CD4-positive, alpha-beta T cell treated with Interleukin-15 for 4 hours (primary cell): ENCODE data around the gene TEX55.
"Not testable (repeated sequence)": the region's sequence is repeated elsewhere in the genome, so short reads cannot be mapped to it uniquely, and the experiment has no call there.

Experiments used
- DNase-seq: peaks from one replicate; pipeline ENCODE4 v3.0.0-alpha.2; 2020; ENCODE audit warnings: low spot score

TEX55 gene

DNA sequence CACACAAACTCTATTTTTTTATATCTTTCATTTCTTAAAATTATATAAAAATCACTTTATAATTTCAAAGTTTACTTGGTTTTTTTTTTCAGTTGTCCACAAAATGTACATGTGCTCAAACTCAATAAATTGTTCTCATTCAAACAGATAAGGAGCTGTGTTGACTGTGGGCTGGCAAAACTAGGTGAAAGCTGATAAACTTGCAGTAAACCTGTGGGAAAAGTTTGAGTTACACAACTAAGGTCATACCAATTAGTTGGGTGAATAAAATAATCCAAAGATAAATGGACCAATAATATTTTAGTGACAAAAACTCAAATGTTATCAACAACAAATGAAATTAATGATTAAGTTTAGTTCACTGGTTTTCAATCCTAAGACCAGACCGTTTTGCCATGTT is 14.8 kb downstream of the TEX55 start:
- no peak for DNase-seq

DNA sequence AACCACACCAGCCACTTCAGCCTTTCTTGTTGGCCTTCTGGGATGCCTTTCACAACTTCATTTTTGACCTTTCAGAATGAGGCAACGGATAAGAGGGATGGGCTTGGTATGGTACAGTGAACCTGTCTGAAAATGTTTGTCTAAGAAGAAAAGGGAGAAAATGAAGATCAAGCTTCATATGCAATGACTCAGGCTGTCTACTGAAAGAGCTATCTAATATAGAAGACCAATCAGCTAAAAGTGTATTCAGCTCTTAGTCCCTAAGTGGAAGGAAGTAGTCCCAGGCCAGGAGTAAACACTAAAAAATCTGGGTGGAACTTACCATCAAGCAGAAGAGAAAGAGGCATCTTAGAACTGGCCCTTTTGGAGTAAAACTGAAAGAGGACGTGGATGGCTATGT is 15.3 kb downstream of the TEX55 start:
- no peak for DNase-seq

DNA sequence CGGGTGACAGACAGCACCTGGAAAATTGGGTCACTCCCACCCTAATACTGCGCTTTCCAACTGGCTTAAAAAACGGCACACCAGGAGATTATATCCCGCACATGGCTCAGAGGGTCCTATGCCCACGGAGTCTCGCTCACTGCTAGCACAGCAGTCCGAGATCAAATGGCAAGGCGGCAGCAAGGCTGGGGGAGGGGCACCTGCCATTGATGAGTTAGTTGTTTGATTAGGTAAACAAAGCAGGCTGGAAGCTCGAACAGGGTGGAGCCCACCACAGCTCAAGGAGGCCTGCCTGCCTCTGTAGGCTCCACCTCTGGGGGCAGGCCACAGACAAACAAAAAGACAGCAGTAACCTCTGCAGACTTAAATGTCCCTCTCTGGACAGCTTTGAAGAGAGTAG is 18.8 kb downstream of the TEX55 start:
- DNase-seq, result not testable (repeated sequence)

GRCh38 chr3:119170821-119171220 is 24.9 kb downstream of the TEX55 start:
- DNase-seq, result no peak

DNA sequence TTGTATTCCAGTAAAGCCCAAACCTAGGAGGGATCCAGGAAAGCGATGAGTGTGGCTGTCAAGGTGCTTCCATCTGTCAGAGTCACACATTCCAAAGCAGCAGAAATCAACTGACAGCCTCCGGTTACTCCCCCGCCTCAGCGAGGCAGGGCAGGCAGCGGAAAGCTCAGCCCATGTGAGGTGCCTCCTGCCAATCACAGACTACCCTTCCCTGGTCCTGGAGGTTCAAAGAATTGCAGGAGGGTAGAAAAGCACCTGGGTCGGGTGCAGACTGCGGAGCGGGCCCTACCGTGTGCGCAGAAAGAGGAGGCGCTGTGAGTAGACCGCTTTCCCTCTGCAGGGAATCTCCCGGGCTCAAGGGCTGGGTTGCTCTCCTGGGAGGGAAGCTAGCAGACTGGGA is 27.4 kb downstream of the TEX55 start, which contains the start of gene UPK1B:
Gene UPK1B (plus strand): TSS at position 274 of the 400 bp plus-strand sequence. CDS start 13,144 bp downstream, outside the sequence.
- no peak for DNase-seq

DNA sequence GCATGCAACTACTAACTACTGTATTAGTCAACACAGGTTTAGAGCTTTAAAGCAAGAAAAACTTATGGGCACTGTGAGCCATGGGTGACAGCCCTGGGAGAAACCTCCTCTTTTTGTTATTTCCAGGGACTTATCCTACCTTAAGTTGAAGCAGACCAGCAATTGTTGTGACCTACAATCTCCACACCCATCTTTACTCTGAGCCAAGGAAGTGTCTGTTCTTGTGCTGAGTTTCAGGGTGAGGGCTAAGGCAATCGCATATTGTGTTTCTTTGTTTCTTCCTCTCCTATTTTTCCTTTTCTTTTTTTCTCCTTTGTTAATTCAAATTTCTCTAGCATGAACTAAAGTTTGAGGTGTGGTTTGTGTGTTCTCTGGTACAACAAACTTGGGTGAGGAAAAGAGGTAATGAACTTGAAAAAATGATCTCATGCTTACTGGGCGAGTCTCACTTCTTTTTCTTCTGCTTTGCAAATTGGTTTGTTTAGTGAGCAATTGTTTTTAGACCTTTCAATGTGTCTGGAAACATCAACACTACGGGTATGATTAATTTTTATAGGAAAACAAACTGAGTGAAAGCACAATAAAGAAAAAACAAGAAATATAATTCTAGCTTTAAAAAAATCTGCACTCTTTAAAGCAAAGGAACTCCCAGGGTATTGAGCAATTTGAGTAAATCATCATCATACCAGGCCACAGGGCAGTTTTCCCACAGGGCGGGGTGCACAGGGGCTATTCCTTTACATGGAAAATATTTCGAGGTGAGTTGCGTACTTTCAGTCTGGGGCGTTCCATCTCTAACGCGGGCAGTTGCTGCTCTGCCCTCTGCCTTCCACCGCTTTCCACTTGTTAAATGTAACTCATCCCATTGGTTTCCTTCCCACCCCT is 30.1 kb downstream of the TEX55 start:
- no peak for DNase-seq

DNA sequence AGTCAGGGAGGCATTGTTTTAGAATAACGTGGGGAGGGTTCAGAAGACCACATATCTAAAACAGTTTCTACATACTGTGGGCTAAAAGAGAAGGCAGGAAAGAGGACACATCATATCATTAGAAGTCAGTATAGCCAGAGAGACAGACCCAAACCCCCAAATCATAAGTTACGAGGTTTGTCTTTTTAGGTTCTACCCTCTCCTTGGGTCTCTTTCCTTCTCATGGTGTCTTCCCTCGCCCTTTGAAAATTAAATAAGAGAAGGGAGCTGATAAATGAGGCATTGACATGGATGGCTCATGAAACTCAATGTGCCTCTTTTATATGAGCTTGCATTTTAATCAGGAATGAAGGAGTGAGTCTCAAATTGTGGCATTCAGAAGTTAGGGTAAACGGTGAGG is 30.8 kb downstream of the TEX55 start:
- DNase-seq, result no peak

- no peak for DNase-seq
Observed at GRCh38 chr3:119177321-119177720, 31.4 kb downstream of the TEX55 start.

DNA sequence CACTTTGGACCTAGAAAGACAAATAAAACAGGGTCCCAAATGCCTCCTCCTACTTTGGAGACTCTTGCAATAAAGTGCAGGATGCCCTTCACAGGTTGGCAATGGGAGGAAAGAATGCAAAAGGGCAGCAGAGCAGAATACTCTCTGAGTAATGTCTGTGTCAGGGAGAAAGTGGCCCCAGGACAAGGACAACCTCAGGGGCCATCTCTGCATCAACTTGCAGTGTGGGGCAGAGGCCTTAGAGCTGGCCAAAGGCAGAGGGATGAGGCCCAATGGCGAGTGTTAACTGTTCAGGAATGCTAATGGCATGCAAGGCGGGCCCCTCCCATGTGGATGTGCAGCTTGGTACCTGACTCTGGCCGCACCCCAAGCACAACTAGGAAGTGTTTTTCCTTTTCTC is 35.8 kb downstream of the TEX55 start:
- no peak for DNase-seq

DNA sequence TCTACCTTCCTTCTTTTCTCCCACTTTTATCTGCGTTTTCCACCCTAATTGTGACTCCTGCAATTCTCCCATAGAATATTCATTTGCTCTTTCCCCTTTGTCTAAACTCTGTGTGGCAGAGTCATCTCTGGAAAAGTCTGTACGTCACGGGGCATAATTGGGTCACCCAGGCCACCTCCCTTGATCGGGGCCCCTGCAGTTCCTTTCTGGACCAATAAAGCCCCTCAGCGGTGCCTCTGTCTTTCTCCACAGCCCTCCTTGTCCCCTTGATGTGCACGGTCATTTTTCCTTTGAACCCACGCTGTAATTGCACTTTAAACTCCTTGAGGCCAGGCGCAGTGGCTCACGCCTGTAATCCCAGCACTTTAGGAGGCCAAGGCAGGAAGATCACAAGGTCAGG is 38.1 kb downstream of the TEX55 start:
- DNase-seq, result no peak

GRCh38 chr3:119184796-119185570 is 39.0 kb downstream of the TEX55 start:
- no peak for DNase-seq

- DNase-seq, result no peak
Observed at GRCh38 chr3:119187266-119187665, 41.3 kb downstream of the TEX55 start.

GRCh38 chr3:119191800-119192199 is 45.8 kb downstream of the TEX55 start:
- no peak for DNase-seq

DNA sequence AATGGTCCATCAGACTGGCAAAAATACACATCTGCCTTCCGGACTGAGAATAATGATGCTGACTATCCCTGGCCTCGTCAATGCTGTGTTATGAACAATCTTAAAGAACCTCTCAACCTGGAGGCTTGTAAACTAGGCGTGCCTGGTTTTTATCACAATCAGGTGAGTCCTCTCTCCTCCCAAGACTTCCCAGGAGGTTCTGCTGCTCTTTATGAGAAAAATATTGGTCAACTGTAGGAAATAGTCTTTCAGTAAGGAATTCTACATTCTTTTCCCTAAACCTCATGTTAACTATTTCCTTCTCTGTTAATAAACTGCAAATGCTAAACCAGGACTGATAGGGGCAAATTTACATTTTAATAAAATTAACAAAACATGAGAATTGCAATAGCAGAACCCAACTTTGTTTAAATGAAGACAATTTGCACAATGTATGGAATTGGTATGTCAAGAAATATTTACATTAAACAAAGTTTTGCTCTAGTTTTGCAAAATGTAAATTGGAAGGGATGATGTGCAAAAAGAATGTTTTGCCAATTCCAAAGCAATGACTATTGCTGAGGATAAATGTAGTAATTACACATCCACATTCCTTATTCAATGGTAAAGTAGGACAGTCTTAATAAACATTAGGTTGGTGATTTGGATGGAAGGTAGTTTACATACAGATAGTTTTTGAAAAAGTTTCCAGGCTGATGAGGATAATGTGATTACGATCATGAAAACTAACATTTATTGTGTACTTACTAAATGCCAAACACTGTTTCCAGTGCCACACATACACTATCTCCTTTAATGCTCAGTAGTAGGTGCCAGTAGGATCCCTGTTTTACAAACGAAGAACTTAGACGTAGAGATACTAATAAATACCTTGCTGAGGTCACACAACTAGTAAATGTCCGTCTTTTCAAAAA is 48.5 kb downstream of the TEX55 start:
- no peak for DNase-seq

DNA sequence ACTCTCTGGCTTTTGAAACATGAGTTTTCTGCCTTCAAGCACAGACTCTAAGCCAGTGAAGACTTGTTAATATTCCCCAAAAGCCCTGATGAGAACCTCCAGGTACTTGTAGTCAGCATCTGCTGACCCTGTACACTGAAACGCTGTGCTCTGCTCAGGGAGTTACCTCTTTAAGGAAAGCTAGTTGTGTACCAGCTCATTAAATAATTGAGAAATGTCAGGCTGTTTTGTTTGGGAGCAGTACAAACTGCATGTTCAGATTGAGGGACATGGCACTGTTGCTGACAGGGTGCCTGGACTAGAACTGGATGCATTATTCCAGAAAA is 49.1 kb downstream of the TEX55 start:
- DNase-seq, result no peak

DNA sequence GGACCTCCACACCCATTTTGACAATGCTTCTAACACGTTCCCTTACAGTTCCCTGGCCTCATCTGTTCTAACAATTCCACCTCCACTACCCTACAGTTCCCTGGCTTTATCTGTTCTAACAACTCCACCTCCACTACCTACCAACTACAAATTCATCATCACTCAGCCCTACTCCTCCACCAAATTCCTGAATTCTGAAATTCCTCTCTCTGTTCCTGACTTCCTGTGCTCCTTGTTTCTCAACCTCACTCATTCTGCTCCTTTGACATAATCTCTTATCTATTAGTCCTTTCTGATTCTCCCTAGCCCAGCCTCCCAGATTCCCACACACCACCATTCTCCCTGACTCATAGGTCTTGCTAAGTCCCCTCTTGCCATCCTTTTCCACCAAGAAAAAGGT is 49.9 kb downstream of the TEX55 start:
- DNase-seq, result no peak
